Skeletal muscle satellite cell (primary cell): ENCODE measurements around the gene ZNF223.

ENCODE experiments used
- H3K27me3 ChIP-seq: 2 replicates; pipeline ENCODE4 v1.7.0; 2013; ENCODE audit warnings: low read length; ENCODE audit not compliant: control insufficient read depth, insufficient read depth
- H3K36me3 ChIP-seq: 2 replicates; pipeline ENCODE4 v1.7.0; 2013; ENCODE audit warnings: mild to moderate bottlenecking, control low read depth, low read length; ENCODE audit not compliant: insufficient read depth
- H3K4me1 ChIP-seq: 2 replicates; pipeline ENCODE4 v1.7.0; 2013; ENCODE audit warnings: low read length; ENCODE audit not compliant: control insufficient read depth, insufficient read depth
- H3K4me2 ChIP-seq: 2 replicates; pipeline ENCODE4 v1.7.0; 2013; ENCODE audit warnings: mild to moderate bottlenecking, low read length
- H3K4me3 ChIP-seq: 2 replicates; pipeline ENCODE4 v1.7.0; 2013; ENCODE audit warnings: low read length
- H3K9ac ChIP-seq: 2 replicates; pipeline ENCODE4 v1.7.0; 2013; ENCODE audit warnings: mild to moderate bottlenecking, low read depth, low read length, moderate library complexity
- H3K9me3 ChIP-seq: replicated peaks from 2 replicates; pipeline ENCODE4 v1.7.0; 2013; ENCODE audit warnings: mild to moderate bottlenecking, control low read depth, low read length

The ZNF223 gene

GRCh38 chr19:44026622-44027021 is 25.2 kb upstream of the ZNF223 start:
- Histone ChIP-seq H3K36me3 (peaks cover 43% of the 10 kb centered on the region), H3K4me3 (no peak overlapping the region), H3K4me2 (no peak overlapping the region), H3K9me3 (peaks cover 8% of the 10 kb centered on the region), H3K27me3 (no peaks in the 10 kb centered on the region), H3K9ac (no peak overlapping the region), H3K4me1 (peaks cover 11% of the 10 kb centered on the region)

- Histone ChIP-seq H3K27me3 (no peaks in the 10 kb centered on the region), H3K4me3 (no peak overlapping the region), H3K9me3 (peaks cover 19% of the 10 kb centered on the region), H3K9ac (no peak overlapping the region), H3K4me1 (no peaks in the 10 kb centered on the region), H3K4me2 (no peak overlapping the region), H3K36me3 (peaks cover 51% of the 10 kb centered on the region)
Measured at GRCh38 chr19:44032001-44032610, 19.7 kb upstream of the ZNF223 start.

GRCh38 chr19:44042147-44042546 is 9.7 kb upstream of the ZNF223 start:
- no peaks in the 10 kb centered on the region for H3K27me3 ChIP-seq
- no peak overlapping the region for H3K4me3 ChIP-seq
- H3K9me3 ChIP-seq, result no peaks in the 10 kb centered on the region
- H3K4me1 ChIP-seq, result no peaks in the 10 kb centered on the region
- H3K36me3 ChIP-seq, result no peaks in the 10 kb centered on the region
- H3K4me2 ChIP-seq, result no peak overlapping the region
- no peak overlapping the region for H3K9ac ChIP-seq

GRCh38 chr19:44050740-44051649 is 841 bp upstream of the ZNF223 start:
- Histone ChIP-seq H3K9ac (peak overlapping the region; percentile 38), H3K4me1 (peaks cover 10% of the 10 kb centered on the region), H3K4me2 (peak overlapping the region; percentile 87)

GRCh38 chr19:44055870-44056269 is 4.0 kb downstream of the ZNF223 start:
- Histone ChIP-seq H3K4me1 (peaks cover 10% of the 10 kb centered on the region), H3K9me3 (no peaks in the 10 kb centered on the region), H3K9ac (no peak overlapping the region), H3K4me3 (no peak overlapping the region), H3K36me3 (peaks cover 23% of the 10 kb centered on the region), H3K4me2 (no peak overlapping the region), H3K27me3 (no peaks in the 10 kb centered on the region)

More at GRCh38 chr19:44050740-44051649, 841 bp upstream of the ZNF223 start:
- Histone ChIP-seq H3K4me3 (peak overlapping the region; percentile 90), H3K36me3 (peaks cover 8% of the 10 kb centered on the region), H3K9me3 (no peaks in the 10 kb centered on the region), H3K27me3 (peaks cover 7% of the 10 kb centered on the region)

- no peaks in the 10 kb centered on the region for H3K4me1 ChIP-seq
- no peaks in the 10 kb centered on the region for H3K9me3 ChIP-seq
- no peak overlapping the region for H3K9ac ChIP-seq
- no peak overlapping the region for H3K4me3 ChIP-seq
- H3K36me3 ChIP-seq, result peaks cover 47% of the 10 kb centered on the region
- no peaks in the 10 kb centered on the region for H3K27me3 ChIP-seq
- no peak overlapping the region for H3K4me2 ChIP-seq
Measured at GRCh38 chr19:44059229-44059628, 7.4 kb downstream of the ZNF223 start.

- no peaks in the 10 kb centered on the region for H3K27me3 ChIP-seq
- H3K9ac ChIP-seq, result no peak overlapping the region
- H3K4me2 ChIP-seq, result no peak overlapping the region
- peaks cover 5% of the 10 kb centered on the region for H3K9me3 ChIP-seq
- no peaks in the 10 kb centered on the region for H3K4me1 ChIP-seq
- no peak overlapping the region for H3K4me3 ChIP-seq
- H3K36me3 ChIP-seq, result peaks cover 51% of the 10 kb centered on the region
Measured at GRCh38 chr19:44061038-44061437, 9.2 kb downstream of the ZNF223 start.

- Histone ChIP-seq H3K9ac (no peak overlapping the region), H3K36me3 (peaks cover 54% of the 10 kb centered on the region), H3K4me3 (no peak overlapping the region), H3K9me3 (peaks cover 18% of the 10 kb centered on the region), H3K27me3 (no peaks in the 10 kb centered on the region), H3K4me1 (peaks cover 1% of the 10 kb centered on the region), H3K4me2 (no peak overlapping the region)
Measured at GRCh38 chr19:44066305-44066704, 14.5 kb downstream of the ZNF223 start.

GRCh38 chr19:44069415-44069814 is 17.6 kb downstream of the ZNF223 start:
- peaks cover 18% of the 10 kb centered on the region for H3K9me3 ChIP-seq

GRCh38 chr19:44071824-44072542 is 20.1 kb downstream of the ZNF223 start, which contains the start of gene ZNF284:
ZNF284 (plus strand) TSS chr19:44072159; CDS start chr19:44076390, 4,231 bp downstream.
- peak within 1 kb of the TSS; percentile 80 for H3K4me3 ChIP-seq

More at GRCh38 chr19:44069415-44069814, 17.6 kb downstream of the ZNF223 start:
- H3K27me3 ChIP-seq, result no peaks in the 10 kb centered on the region
- H3K4me1 ChIP-seq, result peaks cover 10% of the 10 kb centered on the region
- H3K36me3 ChIP-seq, result peaks cover 29% of the 10 kb centered on the region
- no peak overlapping the region for H3K4me2 ChIP-seq
- no peak overlapping the region for H3K4me3 ChIP-seq
- H3K9ac ChIP-seq, result no peak overlapping the region

More at GRCh38 chr19:44071824-44072542, 20.1 kb downstream of the ZNF223 start, which contains the start of gene ZNF284:
- Histone ChIP-seq H3K36me3 (peaks cover 9% of the 10 kb centered on the region), H3K27me3 (no peaks in the 10 kb centered on the region), H3K4me2 (peak within 1 kb of the TSS; percentile 89), H3K9ac (peak within 1 kb of the TSS; percentile 71), H3K9me3 (peaks cover 4% of the 10 kb centered on the region), H3K4me1 (peaks cover 10% of the 10 kb centered on the region)
